ENCODE results near the gene ZNF438. TPM values are rescaled to one million over a fixed set of nuclear protein-coding genes. Genes with fewer than 3 reads are reported as not detected.

The ZNF438 gene
- total RNA-seq, 1 donor, result 4.3 TPM

DNA sequence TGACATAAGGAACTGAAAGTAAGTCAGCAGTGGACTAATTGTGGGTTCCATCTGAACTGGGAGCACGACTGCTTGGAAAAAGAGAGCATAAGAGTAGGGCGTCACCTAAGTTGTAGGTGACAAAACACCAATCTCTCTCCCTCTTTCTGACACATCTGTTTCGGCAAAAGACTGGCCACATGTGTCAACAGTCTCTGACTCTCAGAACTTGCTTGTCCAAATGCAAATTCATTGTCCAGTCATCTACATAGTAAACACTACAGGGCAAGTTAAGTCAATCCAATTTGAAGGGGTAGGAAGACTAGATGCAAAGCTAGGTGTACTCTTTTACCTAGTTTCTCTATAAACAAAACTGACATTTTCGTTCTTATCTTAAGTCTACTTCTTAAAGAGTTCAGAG, 87.7 kb downstream of the ZNF438 start:
- Histone ChIP-seq H3K4me3 (ENCODE audit: insufficient read depth, low read length) (no peak overlapping the region), H3K4me1 (ENCODE audit: insufficient read depth, low read length) (no peaks in the 10 kb centered on the region), H3K27me3 (ENCODE audit: insufficient read depth, low read length) (no peaks in the 10 kb centered on the region), H4K20me1 (ENCODE audit: insufficient read depth, low read length) (no peaks in the 10 kb centered on the region), H2AFZ (ENCODE audit: low read length) (no peak overlapping the region), H3K79me2 (ENCODE audit: insufficient read depth, low read length) (no peaks in the 10 kb centered on the region), H3K9me3 (ENCODE audit: low read depth, low read length) (no peaks in the 10 kb centered on the region), H3K36me3 (ENCODE audit: insufficient read depth, low read length) (no peaks in the 10 kb centered on the region), H3K4me2 (ENCODE audit: insufficient read depth, low read length) (no peak overlapping the region), H3K27ac (ENCODE audit: low read depth, low read length) (no peak overlapping the region)
- TF ChIP-seq, protein P1, sequence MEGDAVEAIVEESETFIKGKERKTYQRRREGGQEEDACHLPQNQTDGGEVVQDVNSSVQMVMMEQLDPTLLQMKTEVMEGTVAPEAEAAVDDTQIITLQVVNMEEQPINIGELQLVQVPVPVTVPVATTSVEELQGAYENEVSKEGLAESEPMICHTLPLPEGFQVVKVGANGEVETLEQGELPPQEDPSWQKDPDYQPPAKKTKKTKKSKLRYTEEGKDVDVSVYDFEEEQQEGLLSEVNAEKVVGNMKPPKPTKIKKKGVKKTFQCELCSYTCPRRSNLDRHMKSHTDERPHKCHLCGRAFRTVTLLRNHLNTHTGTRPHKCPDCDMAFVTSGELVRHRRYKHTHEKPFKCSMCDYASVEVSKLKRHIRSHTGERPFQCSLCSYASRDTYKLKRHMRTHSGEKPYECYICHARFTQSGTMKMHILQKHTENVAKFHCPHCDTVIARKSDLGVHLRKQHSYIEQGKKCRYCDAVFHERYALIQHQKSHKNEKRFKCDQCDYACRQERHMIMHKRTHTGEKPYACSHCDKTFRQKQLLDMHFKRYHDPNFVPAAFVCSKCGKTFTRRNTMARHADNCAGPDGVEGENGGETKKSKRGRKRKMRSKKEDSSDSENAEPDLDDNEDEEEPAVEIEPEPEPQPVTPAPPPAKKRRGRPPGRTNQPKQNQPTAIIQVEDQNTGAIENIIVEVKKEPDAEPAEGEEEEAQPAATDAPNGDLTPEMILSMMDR (IDR thresholded peaks at IDR 0.05; ENCODE audit: extremely low read depth, low read depth, low read length), result no peak
- DNase-seq (ENCODE audit: insufficient read length, low spot score, missing footprints), result no peak

DNA sequence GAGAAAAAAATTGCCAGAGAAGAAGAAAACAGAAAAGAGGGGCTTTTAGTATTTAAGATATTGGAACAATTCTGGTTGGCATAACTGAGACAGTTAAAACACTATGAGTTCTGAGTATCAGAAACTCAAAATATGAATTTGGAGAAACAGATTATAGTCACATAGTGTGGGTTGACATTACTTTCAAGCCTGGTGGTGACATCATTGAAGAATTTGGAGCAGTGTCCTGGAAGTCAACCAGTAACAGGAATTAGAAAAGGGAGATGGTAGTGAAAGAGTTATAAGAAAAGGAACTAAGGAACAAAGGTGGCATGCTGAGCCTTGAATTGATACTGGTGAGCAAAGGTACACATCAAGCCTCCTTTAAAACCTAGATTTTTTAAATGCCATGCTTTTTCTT, 88.2 kb downstream of the ZNF438 start:
- H3K4me3 ChIP-seq (ENCODE audit: insufficient read depth, low read length), result no peak overlapping the region
- TF ChIP-seq, protein P1 (IDR thresholded peaks at IDR 0.05; ENCODE audit: extremely low read depth, low read depth, low read length), result no peak
- H3K79me2 ChIP-seq (ENCODE audit: insufficient read depth, low read length), result no peaks in the 10 kb centered on the region
- no peaks in the 10 kb centered on the region for H4K20me1 ChIP-seq (ENCODE audit: insufficient read depth, low read length)
- no peaks in the 10 kb centered on the region for H3K4me1 ChIP-seq (ENCODE audit: insufficient read depth, low read length)
- H2AFZ ChIP-seq (ENCODE audit: low read length), result no peak overlapping the region
- no peaks in the 10 kb centered on the region for H3K27me3 ChIP-seq (ENCODE audit: insufficient read depth, low read length)
- no peaks in the 10 kb centered on the region for H3K36me3 ChIP-seq (ENCODE audit: insufficient read depth, low read length)
- no peak for DNase-seq (ENCODE audit: insufficient read length, low spot score, missing footprints)
- H3K4me2 ChIP-seq (ENCODE audit: insufficient read depth, low read length), result no peak overlapping the region
- H3K9me3 ChIP-seq (ENCODE audit: low read depth, low read length), result no peaks in the 10 kb centered on the region
- H3K27ac ChIP-seq (ENCODE audit: low read depth, low read length), result no peak overlapping the region

DNA sequence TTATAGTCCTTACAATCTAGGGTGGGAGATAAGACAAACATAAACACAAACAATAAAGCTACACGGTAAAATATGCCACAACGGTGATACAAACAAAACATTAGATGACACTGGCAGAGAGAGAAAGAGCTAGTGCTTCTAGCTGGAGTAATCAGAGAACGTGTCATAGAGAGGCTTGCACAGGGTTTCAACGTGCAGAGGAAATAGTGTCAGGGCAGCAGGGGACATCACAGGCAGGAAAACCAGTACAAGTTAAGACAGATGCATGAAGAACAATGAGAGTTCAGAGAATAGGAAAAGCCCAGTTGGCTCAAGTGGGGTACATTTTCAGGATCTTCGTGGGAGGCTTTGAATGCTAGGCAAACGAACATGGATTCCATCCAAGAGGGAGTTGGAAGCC, 91.4 kb downstream of the ZNF438 start:
- Histone ChIP-seq H3K4me2 (ENCODE audit: insufficient read depth, low read length) (no peak overlapping the region), H3K27me3 (ENCODE audit: insufficient read depth, low read length) (no peaks in the 10 kb centered on the region), H3K36me3 (ENCODE audit: insufficient read depth, low read length) (no peaks in the 10 kb centered on the region), H3K27ac (ENCODE audit: low read depth, low read length) (no peak overlapping the region), H3K4me3 (ENCODE audit: insufficient read depth, low read length) (no peak overlapping the region), H3K4me1 (ENCODE audit: insufficient read depth, low read length) (no peaks in the 10 kb centered on the region), H2AFZ (ENCODE audit: low read length) (no peak overlapping the region), H3K79me2 (ENCODE audit: insufficient read depth, low read length) (no peaks in the 10 kb centered on the region), H3K9me3 (ENCODE audit: low read depth, low read length) (no peaks in the 10 kb centered on the region), H4K20me1 (ENCODE audit: insufficient read depth, low read length) (no peaks in the 10 kb centered on the region)
- TF ChIP-seq, protein P1 (IDR thresholded peaks at IDR 0.05; ENCODE audit: extremely low read depth, low read depth, low read length), result no peak
- DNase-seq (ENCODE audit: insufficient read length, low spot score, missing footprints), result no peak

DNA sequence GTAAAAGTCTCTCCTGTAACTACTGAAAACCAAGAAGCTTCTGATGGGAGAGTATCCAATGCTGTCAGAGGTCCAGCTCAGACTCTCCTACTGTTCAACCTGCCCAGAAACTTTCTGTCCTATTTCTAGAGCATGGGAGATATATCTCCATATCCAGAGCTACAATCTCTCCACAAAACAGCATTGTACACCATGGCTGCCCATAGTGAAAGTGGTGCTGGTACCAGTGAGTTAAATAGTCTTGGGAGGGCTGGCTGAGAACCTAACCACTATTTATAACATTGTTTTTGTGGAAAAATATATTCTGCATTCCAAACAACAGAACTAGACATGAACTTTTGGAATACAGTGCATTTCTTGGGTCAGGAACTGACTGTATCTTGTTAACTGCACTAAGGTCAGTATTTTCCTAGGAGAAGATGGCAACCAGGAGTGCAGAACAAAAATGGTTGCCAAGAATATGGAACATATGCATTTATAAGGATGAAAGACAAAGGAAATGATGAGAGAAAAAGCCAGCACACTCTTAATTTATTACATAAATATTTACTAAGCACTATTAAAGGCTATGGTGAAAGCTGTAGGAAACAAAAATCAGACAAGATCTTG, 91.9 kb downstream of the ZNF438 start:
- Histone ChIP-seq H3K9me3 (ENCODE audit: low read depth, low read length) (no peaks in the 10 kb centered on the region), H2AFZ (ENCODE audit: low read length) (no peak overlapping the region), H3K27me3 (ENCODE audit: insufficient read depth, low read length) (no peaks in the 10 kb centered on the region), H3K79me2 (ENCODE audit: insufficient read depth, low read length) (no peaks in the 10 kb centered on the region), H3K4me1 (ENCODE audit: insufficient read depth, low read length) (no peaks in the 10 kb centered on the region), H3K4me3 (ENCODE audit: insufficient read depth, low read length) (no peak overlapping the region), H4K20me1 (ENCODE audit: insufficient read depth, low read length) (no peaks in the 10 kb centered on the region), H3K4me2 (ENCODE audit: insufficient read depth, low read length) (no peak overlapping the region), H3K36me3 (ENCODE audit: insufficient read depth, low read length) (no peaks in the 10 kb centered on the region), H3K27ac (ENCODE audit: low read depth, low read length) (no peak overlapping the region)
- TF ChIP-seq, protein P1 (IDR thresholded peaks at IDR 0.05; ENCODE audit: extremely low read depth, low read depth, low read length), result no peak
- no peak for DNase-seq (ENCODE audit: insufficient read length, low spot score, missing footprints)

Measured in osteoblast (primary cell).